ENCODE data around the gene GARIN1A. TPM values are rescaled to one million over a fixed set of nuclear protein-coding genes. Genes with fewer than 3 reads are reported as not detected.
"Not testable (repeated sequence)": the region's sequence is repeated elsewhere in the genome, so short reads cannot be mapped to it uniquely, and the experiment has no call there.

The GARIN1A gene
- total and polyA plus RNA-seq, 2 of the 4 experiments (the other 2 are of a cell fraction) = 0.18 to 1.4 TPM

- CTCF ChIA-PET; in situ Hi-C loops (cut with MboI; ENCODE audit: low sequenced_read_pairs): not testable (repeated sequence)
Observed at GRCh38 chr7:128645206-128645605, 26.9 kb upstream of the GARIN1A start.

GRCh38 chr7:128645844-128646243, 26.2 kb upstream of the GARIN1A start:
- H3K56ac ChIP-seq (ENCODE audit: extremely low read depth, insufficient read depth, low read length); H3K9me1 ChIP-seq (ENCODE audit: insufficient read depth, low read length); H3K14ac ChIP-seq (replicated peaks; ENCODE audit: low read depth, low read length); H4K5ac ChIP-seq (ENCODE audit: low read depth, low read length); H2BK120ac ChIP-seq (ENCODE audit: low read depth, low read length); H3K4me1 ChIP-seq (ENCODE audit: control insufficient read depth, insufficient read depth, low read length); H3K27me3 ChIP-seq (ENCODE audit: control insufficient read depth, insufficient read depth, low read length); H2AK5ac ChIP-seq (ENCODE audit: low read depth, low read length); H2AFZ ChIP-seq (replicated peaks; ENCODE audit: low read length, poor library complexity); POLR2A ChIA-PET (ENCODE audit: unreplicated experiment); H3K23ac ChIP-seq (ENCODE audit: low read depth, low read length); DNase-seq; ATAC-seq (ENCODE audit: low read depth); H2AK9ac ChIP-seq (replicated peaks; ENCODE audit: low read depth, low read length, poor library complexity); H4K8ac ChIP-seq (ENCODE audit: low read depth in 2 of 2, low read length in 2 of 2); H4K20me1 ChIP-seq (ENCODE audit: insufficient read depth, low read length); H3K9me3 ChIP-seq (ENCODE audit: control insufficient read depth, insufficient read depth, low read length); dilution Hi-C loops (cut with HindIII; ENCODE audit: low sequenced_read_pairs, unreplicated experiment); H2BK5ac ChIP-seq (ENCODE audit: low read depth, low read length, poor library complexity, severe bottlenecking); in situ Hi-C loops (cut with MboI; ENCODE audit: low sequenced_read_pairs); BruUV-seq (replicated peaks); H2BK20ac ChIP-seq (ENCODE audit: low read depth, low read length); H2BK15ac ChIP-seq (ENCODE audit: low read depth, low read length); H3K79me1 ChIP-seq (ENCODE audit: low read depth in 1 of 2, low read length in 2 of 2); H4K91ac ChIP-seq (ENCODE audit: insufficient read depth, low read depth, low read length); H3K18ac ChIP-seq (ENCODE audit: low read depth, low read length); H3K4me3 ChIP-seq (ENCODE audit: insufficient read depth, low read depth, low read length); H3K9ac ChIP-seq (ENCODE audit: low read depth, low read length); CTCF ChIA-PET; H3K27ac ChIP-seq (ENCODE audit: insufficient read depth, low read length); H3K4me2 ChIP-seq (ENCODE audit: low read depth, low read length); intact Hi-C loops (cut with micrococcal nuclease); H3K4ac ChIP-seq (ENCODE audit: low read depth, low read length): not testable (repeated sequence)
- 67% methylated on average over 1 of the region's 4 CpGs; no CpG with 5 or more reads in 1 of the 2 experiments for WGBS, 2 experiments (ENCODE audit: extremely low coverage in 2 of 2, insufficient read length in 1 of 2)
- peaks cover 12% of the 10 kb centered on the region for H3K36me3 ChIP-seq (ENCODE audit: control insufficient read depth, insufficient read depth, low read length)

More at GRCh38 chr7:128645206-128645605, 26.9 kb upstream of the GARIN1A start:
- peaks cover 12% of the 10 kb centered on the region for H3K36me3 ChIP-seq (ENCODE audit: control insufficient read depth, insufficient read depth, low read length)
- H3K9me1 ChIP-seq (ENCODE audit: insufficient read depth, low read length); H3K27ac ChIP-seq (ENCODE audit: insufficient read depth, low read length); ATAC-seq (ENCODE audit: low read depth); H3K4me1 ChIP-seq (ENCODE audit: control insufficient read depth, insufficient read depth, low read length); intact Hi-C loops (cut with micrococcal nuclease); H2AK5ac ChIP-seq (ENCODE audit: low read depth, low read length); H3K14ac ChIP-seq (replicated peaks; ENCODE audit: low read depth, low read length); BruUV-seq (replicated peaks); H3K23ac ChIP-seq (ENCODE audit: low read depth, low read length); H2BK5ac ChIP-seq (ENCODE audit: low read depth, low read length, poor library complexity, severe bottlenecking); H3K27me3 ChIP-seq (ENCODE audit: control insufficient read depth, insufficient read depth, low read length); H3K4me2 ChIP-seq (ENCODE audit: low read depth, low read length); H2BK20ac ChIP-seq (ENCODE audit: low read depth, low read length); H3K79me1 ChIP-seq (ENCODE audit: low read depth in 1 of 2, low read length in 2 of 2); H2BK15ac ChIP-seq (ENCODE audit: low read depth, low read length); H3K18ac ChIP-seq (ENCODE audit: low read depth, low read length); H3K9me3 ChIP-seq (ENCODE audit: control insufficient read depth, insufficient read depth, low read length); H3K4ac ChIP-seq (ENCODE audit: low read depth, low read length); H4K8ac ChIP-seq (ENCODE audit: low read depth in 2 of 2, low read length in 2 of 2); H2AFZ ChIP-seq (replicated peaks; ENCODE audit: low read length, poor library complexity); H4K5ac ChIP-seq (ENCODE audit: low read depth, low read length); H2BK120ac ChIP-seq (ENCODE audit: low read depth, low read length); H3K56ac ChIP-seq (ENCODE audit: extremely low read depth, insufficient read depth, low read length); dilution Hi-C loops (cut with HindIII; ENCODE audit: low sequenced_read_pairs, unreplicated experiment); H4K91ac ChIP-seq (ENCODE audit: insufficient read depth, low read depth, low read length); H4K20me1 ChIP-seq (ENCODE audit: insufficient read depth, low read length); H3K9ac ChIP-seq (ENCODE audit: low read depth, low read length); POLR2A ChIA-PET (ENCODE audit: unreplicated experiment); H2AK9ac ChIP-seq (replicated peaks; ENCODE audit: low read depth, low read length, poor library complexity); DNase-seq; H3K4me3 ChIP-seq (ENCODE audit: insufficient read depth, low read depth, low read length): not testable (repeated sequence)
- 100% methylated on average over 1 of the region's 5 CpGs; no CpG with 5 or more reads in 1 of the 2 experiments for WGBS, 2 experiments (ENCODE audit: extremely low coverage in 2 of 2, insufficient read length in 1 of 2)

All from IMR-90 (cell line).